H1 (cell line): ENCODE data around the gene PHF24. TPM values are rescaled to one million over a fixed set of nuclear protein-coding genes. Genes with fewer than 3 reads are reported as not detected.

Source experiments
- CTCF ChIA-PET: fragments of 300-600 bp; sonication (Branson Sonifier 250); formaldehyde crosslinking; loops from one replicate; lab custom pipeline; 2021; ENCODE audit not compliant: partially characterized antibody; lab: Charles Lee
- POLR2A ChIA-PET: fragments of 300-600 bp; sonication (Branson Sonifier 250); formaldehyde crosslinking; loops from one replicate; lab custom pipeline; 2021; ENCODE audit warnings: inconsistent platforms; ENCODE audit not compliant: partially characterized antibody; lab: Charles Lee
- DNase-seq, 2 experiments: peaks; one replicate each; pipeline versions ENCODE4 v3.0.0 to v3.0.0-alpha.2; 2010 to 2022; ENCODE audit warnings: low spot score in 2 of 2, low read depth in 1 of 2, mixed read lengths in 1 of 2
- FAIRE-seq: peaks from 2 replicates; lab custom pipeline; 2011; peaks lifted over from hg19 to GRCh38; lab: Jason Lieb, UNC
- H2AFZ ChIP-seq: 2 replicates; pipeline ENCODE4 v1.8.1; 2012; ENCODE audit warnings: low read length, inconsistent platforms
- H2AK5ac ChIP-seq: 2 replicates; pipeline ENCODE4 v1.6.1; 2013; ENCODE audit warnings: low read depth, low read length
- H2BK120ac ChIP-seq: replicated peaks from 2 replicates; pipeline ENCODE3; 2013; ENCODE audit warnings: low read depth, low read length, inconsistent platforms
- H2BK12ac ChIP-seq: 2 replicates; pipeline ENCODE4 v1.6.1; 2013; ENCODE audit warnings: low read depth, low read length
- H2BK15ac ChIP-seq: 2 replicates; pipeline ENCODE4 v1.6.1; 2013; ENCODE audit warnings: low read length
- H2BK20ac ChIP-seq: 2 replicates; pipeline ENCODE4 v1.6.1; 2013; ENCODE audit warnings: low read length
- H2BK5ac ChIP-seq: 2 replicates; pipeline ENCODE4 v1.6.1; 2013; ENCODE audit warnings: low read depth, low read length
- H3K14ac ChIP-seq: 2 replicates; pipeline ENCODE4 v1.6.1; 2013; ENCODE audit warnings: inconsistent platforms; ENCODE audit not compliant: insufficient read length
- H3K18ac ChIP-seq: 2 replicates; pipeline ENCODE4 v1.6.1; 2013; ENCODE audit warnings: low read length; ENCODE audit errors: extremely low read depth
- H3K23ac ChIP-seq: 2 replicates; pipeline ENCODE4 v1.6.1; 2013; ENCODE audit warnings: inconsistent platforms; ENCODE audit not compliant: insufficient read length
- H3K23me2 ChIP-seq: 2 replicates; pipeline ENCODE4 v1.6.1; 2013; ENCODE audit warnings: low read depth, low read length
- H3K27ac ChIP-seq: 2 replicates; pipeline ENCODE4 v1.6.1; 2011; ENCODE audit warnings: low read depth, low read length, inconsistent platforms
- H3K27me3 ChIP-seq, 4 experiments: replicated peaks in 1 of 4; 1 replicate in 1 of 4; 2 replicates in 3 of 4; pipeline versions ENCODE4 v1.6.1 to v1.8.1; 2011 to 2013; ENCODE audit warnings: low read length in 3 of 4, mild to moderate bottlenecking in 3 of 4, inconsistent platforms in 2 of 4, mixed read lengths in 2 of 4, moderate library complexity in 1 of 4; ENCODE audit not compliant: control insufficient read depth in 3 of 4, insufficient read depth in 3 of 4; ENCODE audit errors: extremely low read depth in 1 of 4
- H3K36me3 ChIP-seq, 4 experiments: 2 replicates each; pipeline versions ENCODE4 v1.6.1 to v1.8.1; 2011 to 2013; ENCODE audit warnings: mild to moderate bottlenecking in 4 of 4, low read length in 3 of 4, moderate library complexity in 2 of 4, control low read depth in 1 of 4, inconsistent platforms in 1 of 4; ENCODE audit not compliant: insufficient read depth in 4 of 4, control insufficient read depth in 2 of 4
- H3K4ac ChIP-seq: replicated peaks from 2 replicates; pipeline ENCODE3; 2013; ENCODE audit warnings: low read length, low read depth, mixed read lengths, inconsistent platforms; ENCODE audit not compliant: insufficient read length
- H3K4me1 ChIP-seq, 4 experiments: replicated peaks in 1 of 4; 1 replicate in 1 of 4; 2 replicates in 3 of 4; pipeline versions ENCODE4 v1.6.1 to v1.8.1; 2011 to 2013; ENCODE audit warnings: low read length in 3 of 4, inconsistent platforms in 2 of 4, mixed read lengths in 1 of 4; ENCODE audit not compliant: insufficient read depth in 4 of 4, control insufficient read depth in 3 of 4
- H3K4me2 ChIP-seq, 2 experiments: 2 replicates each; pipeline versions ENCODE4 v1.6.1 to v1.8.1; 2011 to 2013; ENCODE audit warnings: low read depth in 2 of 2, low read length in 2 of 2, control low read depth in 1 of 2, inconsistent platforms in 1 of 2, mild to moderate bottlenecking in 1 of 2; ENCODE audit not compliant: insufficient read depth in 1 of 2
- H3K4me3 ChIP-seq, 4 experiments: fragments of 200-600, 300-600 bp in 1 of 4; sonication (generic), shearing (Covaris generic), sonication (Bioruptor Twin) in 1 of 4; 2 replicates each; pipeline versions ENCODE4 v1.5.1 to v1.8.1; 2011 to 2016; ENCODE audit warnings: low read length in 4 of 4, low read depth in 3 of 4, control low read depth in 2 of 4, inconsistent platforms in 2 of 4, mild to moderate bottlenecking in 2 of 4, mixed read lengths in 1 of 4, moderate library complexity in 1 of 4; ENCODE audit not compliant: insufficient read depth in 2 of 4; ENCODE audit errors: extremely low read depth in 1 of 4
- H3K56ac ChIP-seq: replicated peaks from 2 replicates; pipeline ENCODE3; 2013; ENCODE audit warnings: low read depth, mild to moderate bottlenecking, mixed read lengths, low read length, inconsistent platforms; ENCODE audit not compliant: insufficient read length
- H3K79me1 ChIP-seq: 2 replicates; pipeline ENCODE4 v1.6.1; 2013; ENCODE audit warnings: low read depth, low read length, control low read depth
- H3K79me2 ChIP-seq, 2 experiments: 2 replicates each; pipeline versions ENCODE4 v1.6.1 to v1.8.1; 2012 to 2013; ENCODE audit warnings: low read length in 2 of 2, mild to moderate bottlenecking in 2 of 2, inconsistent platforms in 1 of 2; ENCODE audit not compliant: insufficient read depth in 2 of 2, control insufficient read depth in 1 of 2
- H3K9ac ChIP-seq, 4 experiments: replicated peaks in 1 of 4; 1 replicate in 1 of 4; 2 replicates in 3 of 4; pipeline versions ENCODE4 v1.6.1 to v1.8.1; 2011 to 2013; ENCODE audit warnings: low read depth in 3 of 4, low read length in 3 of 4, control low read depth in 2 of 4, mild to moderate bottlenecking in 2 of 4, moderate library complexity in 2 of 4, inconsistent platforms in 1 of 4; ENCODE audit errors: extremely low read depth in 1 of 4
- H3K9me3 ChIP-seq, 2 experiments: 2 replicates each; pipeline versions ENCODE4 v1.6.1 to v1.8.1; 2012 to 2013; ENCODE audit warnings: mild to moderate bottlenecking in 2 of 2, moderate library complexity in 2 of 2, control low read depth in 1 of 2, inconsistent platforms in 1 of 2, low read depth in 1 of 2, low read length in 1 of 2, mixed read lengths in 1 of 2; ENCODE audit not compliant: insufficient read depth in 2 of 2
- H4K20me1 ChIP-seq, 2 experiments: replicated peaks in 1 of 2; 2 replicates each; pipeline versions ENCODE3 to v1.8.1; 2011 to 2013; ENCODE audit warnings: inconsistent platforms in 2 of 2, low read length in 2 of 2, mild to moderate bottlenecking in 1 of 2; ENCODE audit not compliant: insufficient read depth in 2 of 2, control insufficient read depth in 1 of 2
- H4K5ac ChIP-seq: 2 replicates; pipeline ENCODE4 v1.6.1; 2013; ENCODE audit warnings: low read length, low read depth, mixed read lengths, inconsistent platforms; ENCODE audit not compliant: insufficient read length
- H4K8ac ChIP-seq: 2 replicates; pipeline ENCODE4 v1.8.0; 2013; ENCODE audit warnings: mild to moderate bottlenecking, moderate library complexity, low read length, inconsistent platforms; ENCODE audit not compliant: insufficient read depth; ENCODE audit errors: extremely low read depth
- H4K91ac ChIP-seq: replicated peaks from 2 replicates; pipeline ENCODE3; 2013; ENCODE audit warnings: low read length, mixed read lengths, inconsistent platforms; ENCODE audit not compliant: insufficient read length
- BCL11A ChIP-seq, 2 experiments: IDR thresholded peaks; one replicate each; pipeline ENCODE4 v1.6.1; 2011; ENCODE audit warnings: low read depth in 2 of 2, low read length in 2 of 2, mild to moderate bottlenecking in 2 of 2
- CTCF ChIP-seq, 3 experiments: IDR thresholded peaks; 1 replicate in 2 of 3; 2 replicates in 1 of 3; pipeline versions ENCODE4 v1.5.1 to v1.6.1; 2011; ENCODE audit warnings: low read length in 3 of 3, mild to moderate bottlenecking in 3 of 3, inconsistent platforms in 2 of 3, low read depth in 1 of 3, moderate library complexity in 1 of 3; ENCODE audit not compliant: insufficient read depth in 1 of 3; ENCODE audit errors: control extremely low read depth in 1 of 3
- RNF2 ChIP-seq: fragments of 200-900, 300-1000 bp; sonication (generic); IDR thresholded peaks from 2 replicates; pipeline ENCODE4 v1.7.1; 2016; ENCODE audit warnings: borderline replicate concordance, low read depth, mild to moderate bottlenecking, antibody characterized with exemption, low read length; ENCODE audit not compliant: poor library complexity, severe bottlenecking; ENCODE audit errors: missing control alignments
- SIN3A ChIP-seq, 2 experiments: IDR thresholded peaks in 1 of 2; conservative IDR thresholded peaks in 1 of 2; 2 replicates each; pipeline ENCODE4 v1.6.1; 2011 to 2012; ENCODE audit warnings: low read length in 2 of 2, improper control_type of control experiment in 1 of 2, low read depth in 1 of 2, mild to moderate bottlenecking in 1 of 2
- SIX5 ChIP-seq: IDR thresholded peaks from 2 replicates; pipeline ENCODE4 v1.6.1; 2011; ENCODE audit warnings: mild to moderate bottlenecking, low read depth, low read length
- SP2 ChIP-seq: IDR thresholded peaks from 2 replicates; pipeline ENCODE4 v1.6.1; 2012; ENCODE audit warnings: mild to moderate bottlenecking, low read length, inconsistent platforms
- WGBS, 2 experiments: shearing (Covaris generic) in 1 of 2; methylation state at CpG; one replicate each; pipeline versions ENCODE4 v1.1.6 to v1.1.7; 2013 to 2015; ENCODE audit warnings: low lambda C conversion rate in 2 of 2, mixed read lengths in 2 of 2, inconsistent platforms in 1 of 2, low coverage in 1 of 2, missing lambda C conversion rate in 1 of 2; ENCODE audit not compliant: insufficient replicate concordance in 2 of 2, insufficient coverage in 1 of 2, insufficient read length in 1 of 2; ENCODE audit errors: extremely low coverage in 1 of 2, missing lambda C conversion rate in 1 of 2; 5-methylcytosine and 5-hydroxymethylcytosine counted together
- polyA plus RNA-seq, 7 experiments: library from polyadenylated mRNA; depleted of rRNA in 3 of 7; stranded (reverse) in 5 of 7; unstranded in 2 of 7; fragments of >200 nt in 5 of 7; fragments of 200-250 nt in 2 of 7; gene quantifications; 1 replicate in 5 of 7; 2 replicates in 1 of 7; 4 replicates in 1 of 7; pipeline versions ENCODE4 v1.2.1 to v1.2.3, GENCODE V29; 2011 to 2013; ENCODE audit warnings: missing spikeins in 2 of 7, mixed read lengths in 2 of 7
- total RNA-seq: library from RNA; stranded (reverse); fragmentation: NEBNext Ultra II Directional; extraction: Animal tissue kit (Norgen Biotek cat#: 25700); gene quantifications from 2 replicates; pipeline ENCODE4 v1.2.1, GENCODE V29; 2021

Gene PHF24
- total and polyA plus RNA-seq, 2 of the 8 experiments (the other 6 are each of a cell fraction or from before 2014, with no cell fraction given): 0.29 to 0.35 TPM

GRCh38 chr9:34989003-34989945 lies 31.2 kb downstream of the PHF24 start, which contains the start of gene DNAJB5:
DNAJB5 (plus strand) TSS chr9:34989745; CDS start chr9:34990631, 886 bp downstream.
- peak within 1 kb of the TSS; percentile 32 for H4K5ac ChIP-seq
- H4K8ac ChIP-seq: peak within 1 kb of the TSS; percentile 81
- peak within 1 kb of the TSS; percentile 65 to 94 (median 74) for H3K4me3 ChIP-seq
- peak within 1 kb of the TSS; percentile 92 for H2BK5ac ChIP-seq
- H3K18ac ChIP-seq: peak within 1 kb of the TSS; percentile 89
- peaks cover 0 to 12% of the 10 kb centered on the region in 2 experiments; a peak in 1 of 4 replicates for H3K79me2 ChIP-seq
- no peak within 1 kb of the TSS for H2BK120ac ChIP-seq
- H2BK12ac ChIP-seq: peak within 1 kb of the TSS; percentile 75; the same call in 1 of the 2 replicates
- POLR2A ChIA-PET: interaction anchor here (0.6 to 4.0 kb wide), 19 partner anchors 9 to 375 kb away, joined by 3 to 29 read pairs (median 3); partner anchors contain the start of genes FANCG, STOML2 and VCP
- peak within 1 kb of the TSS; percentile 94 to 97 for H3K4me2 ChIP-seq
- peak within 1 kb of the TSS; percentile 90 for H3K27ac ChIP-seq
- H3K23me2 ChIP-seq: peaks cover 6% of the 10 kb centered on the region
- H3K9me3 ChIP-seq: no peaks in the 10 kb centered on the region
- no peak within 1 kb of the TSS for H3K56ac ChIP-seq
- peaks cover 6% of the 10 kb centered on the region; the same call in 1 of the 2 replicates for H3K79me1 ChIP-seq
- no peak within 1 kb of the TSS for H3K14ac ChIP-seq
- H3K4me1 ChIP-seq: peaks cover 17 to 46% (median 34%) of the 10 kb centered on the region in 4 experiments
- peaks cover 0 to 9% (median 0%) of the 10 kb centered on the region in 4 experiments; a peak in 1 of 8 replicates for H3K36me3 ChIP-seq
- no peaks in the 10 kb centered on the region for H3K27me3 ChIP-seq
- DNase-seq (peak; percentile 98 to 100), FAIRE-seq (peak; percentile 75)
- no peak within 1 kb of the TSS for H3K23ac ChIP-seq
- H3K9ac ChIP-seq: peak within 1 kb of the TSS; percentile 62 to 87 (median 72)
- CTCF ChIA-PET: interaction anchor here (0.6 to 14.8 kb wide), 13 partner anchors 13 to 414 kb away, joined by 3 to 148 read pairs (median 3); partner anchors contain the start of gene STOML2
- no peaks in the 10 kb centered on the region for H4K20me1 ChIP-seq
- 1% methylated on average over 35 of the region's 65 CpGs; no CpG with 5 or more reads in 1 of the 2 experiments for WGBS, 2 experiments
- H4K91ac ChIP-seq: peak within 1 kb of the TSS; percentile 92
- H2AFZ ChIP-seq: peak within 1 kb of the TSS; percentile 98
- H3K4ac ChIP-seq: peak within 1 kb of the TSS; percentile 75
- no peak within 1 kb of the TSS for H2AK5ac ChIP-seq
- no peak within 1 kb of the TSS for H2BK15ac ChIP-seq
- no peak within 1 kb of the TSS for H2BK20ac ChIP-seq
- peak; percentile 85 for TF ChIP-seq SP2
- peak; percentile 43 to 61; a peak in 1 of 4 replicates for TF ChIP-seq SIN3A (conservative IDR thresholded peaks at IDR 0.05 in 1 of 2, IDR thresholded peaks at IDR 0.05 in 1 of 2; ENCODE audit: low read depth in 1 of 2, low read length in 2 of 2)
- TF ChIP-seq BCL11A (IDR thresholded peaks at IDR 0.05; ENCODE audit: low read depth in 2 of 2, low read length in 2 of 2): no peak
- no peak for TF ChIP-seq CTCF (IDR thresholded peaks at IDR 0.05; ENCODE audit: control extremely low read depth in 1 of 3, insufficient read depth in 1 of 3, low read depth in 1 of 3, low read length in 3 of 3)
- TF ChIP-seq RNF2: no peak
- peak; percentile 56 for TF ChIP-seq SIX5
